DOHH2 (cell line): Measurements from ENCODE around the gene ARIH2.

ENCODE experiments used
- H3F3A ChIP-seq: fragments of 200-600 bp; sonication (generic), shearing (Covaris generic); 2 replicates; pipeline ENCODE4 v1.6.0; 2016; ENCODE audit warnings: antibody characterized with exemption, mild to moderate bottlenecking; ENCODE audit not compliant: control insufficient read depth, insufficient read depth
- H3K27ac ChIP-seq: fragments of 200-600 bp; sonication (generic); 2 replicates; pipeline ENCODE4 v1.5.1; 2014; ENCODE audit warnings: low read depth, mild to moderate bottlenecking, low read length, moderate library complexity
- H3K27me3 ChIP-seq: fragments of 200-600 bp; sonication (generic); 2 replicates; pipeline ENCODE4 v1.6.1; 2014; ENCODE audit warnings: mild to moderate bottlenecking, low read length, mixed read lengths; ENCODE audit not compliant: control insufficient read depth
- H3K36me3 ChIP-seq: fragments of 200-600 bp; sonication (generic); 2 replicates; pipeline ENCODE4 v1.6.1; 2014; ENCODE audit warnings: mild to moderate bottlenecking, low read length, moderate library complexity, mixed read lengths; ENCODE audit not compliant: control insufficient read depth
- H3K4me1 ChIP-seq: fragments of 200-600 bp; sonication (generic); 2 replicates; pipeline ENCODE4 v1.6.1; 2014; ENCODE audit warnings: mild to moderate bottlenecking, low read length, mixed read lengths; ENCODE audit not compliant: control insufficient read depth
- H3K4me2 ChIP-seq: fragments of 200-600 bp; sonication (generic); 2 replicates; pipeline ENCODE4 v1.6.0; 2014; ENCODE audit warnings: mild to moderate bottlenecking, low read length, moderate library complexity
- H3K4me3 ChIP-seq: fragments of 200-600 bp; sonication (generic); 2 replicates; pipeline ENCODE4 v1.5.1; 2014; ENCODE audit warnings: mild to moderate bottlenecking, low read length, mixed read lengths
- H3K79me2 ChIP-seq: fragments of 200-600 bp; sonication (generic); 2 replicates; pipeline ENCODE4 v1.6.1; 2014; ENCODE audit warnings: mild to moderate bottlenecking, low read length, mixed read lengths; ENCODE audit not compliant: control insufficient read depth
- H3K9me2 ChIP-seq: fragments of 200-600 bp; sonication (generic); replicated peaks from 2 replicates; pipeline ENCODE4 v1.6.1; 2014; ENCODE audit warnings: mild to moderate bottlenecking, low read length, mixed read lengths; ENCODE audit not compliant: control insufficient read depth
- H3K9me3 ChIP-seq: fragments of 200-600 bp; sonication (generic); 2 replicates; pipeline ENCODE4 v1.6.1; 2014; ENCODE audit warnings: antibody characterized with exemption, low read length, mixed read lengths; ENCODE audit not compliant: control insufficient read depth, insufficient read depth
- H4K20me1 ChIP-seq: fragments of 200-600 bp; sonication (generic); 2 replicates; pipeline ENCODE4 v1.6.0; 2014; ENCODE audit warnings: low read depth, mild to moderate bottlenecking, antibody characterized with exemption, low read length, moderate library complexity; ENCODE audit not compliant: control insufficient read depth, insufficient read depth
- CTCF ChIP-seq: fragments of 200-600 bp; sonication (generic); IDR thresholded peaks from one replicate; pipeline ENCODE4 v1.5.1; 2014; ENCODE audit warnings: antibody characterized with exemption, mild to moderate bottlenecking, low read depth, low read length; ENCODE audit not compliant: poor library complexity, severe bottlenecking
- EZH2phosphoT487 ChIP-seq: fragments of 200-600 bp; sonication (generic); IDR thresholded peaks from 2 replicates; pipeline ENCODE4 v1.6.1; 2017; ENCODE audit warnings: borderline replicate concordance, mild to moderate bottlenecking, antibody characterized with exemption, low read length, moderate library complexity, mixed read lengths

Gene ARIH2

GRCh38 chr3:48915296-48915695 lies 3.3 kb upstream of the ARIH2 start:
- no peaks in the 10 kb centered on the region for H3K27me3 ChIP-seq
- H3K4me2 ChIP-seq: no peak overlapping the region
- H3K27ac ChIP-seq: no peak overlapping the region
- no peak for TF ChIP-seq EZH2phosphoT487
- TF ChIP-seq CTCF: no peak
- H3K4me1 ChIP-seq: peaks cover 9% of the 10 kb centered on the region
- H3K79me2 ChIP-seq: peaks cover 22% of the 10 kb centered on the region
- peaks cover 7% of the 10 kb centered on the region for H3F3A ChIP-seq
- no peak overlapping the region for H3K4me3 ChIP-seq
- no peaks in the 10 kb centered on the region for H3K9me3 ChIP-seq
- H4K20me1 ChIP-seq: no peaks in the 10 kb centered on the region
- no peaks in the 10 kb centered on the region for H3K9me2 ChIP-seq
- peaks cover 8% of the 10 kb centered on the region for H3K36me3 ChIP-seq

- Histone ChIP-seq H3K79me2 (peaks cover 57% of the 10 kb centered on the region), H4K20me1 (peaks cover 9% of the 10 kb centered on the region; the same call in 1 of the 2 replicates), H3K9me2 (no peaks in the 10 kb centered on the region), H3K4me1 (peaks cover 15% of the 10 kb centered on the region), H3K27ac (peak overlapping the region; percentile 91), H3K9me3 (no peaks in the 10 kb centered on the region), H3K36me3 (peaks cover 33% of the 10 kb centered on the region), H3K4me2 (peak overlapping the region; percentile 76), H3K4me3 (peak overlapping the region; percentile 99), H3F3A (peaks cover 7% of the 10 kb centered on the region), H3K27me3 (no peaks in the 10 kb centered on the region)
- TF ChIP-seq CTCF: peak; percentile 17
- no peak for TF ChIP-seq EZH2phosphoT487
Measured at GRCh38 chr3:48919215-48920138, 835 bp downstream of the ARIH2 start.

GRCh38 chr3:48926425-48927392 lies 8.1 kb downstream of the ARIH2 start:
- no peak overlapping the region for H3K4me3 ChIP-seq
- H3F3A ChIP-seq: no peaks in the 10 kb centered on the region; the same call in 1 of the 2 replicates
- no peaks in the 10 kb centered on the region for H3K27me3 ChIP-seq
- no peaks in the 10 kb centered on the region for H3K9me2 ChIP-seq
- H3K27ac ChIP-seq: no peak overlapping the region
- peak overlapping the region; percentile 35 for H3K4me2 ChIP-seq
- TF ChIP-seq EZH2phosphoT487: no peak
- TF ChIP-seq CTCF: no peak
- H3K79me2 ChIP-seq: peaks cover 100% of the 10 kb centered on the region
- H3K9me3 ChIP-seq: no peaks in the 10 kb centered on the region
- peaks cover 46% of the 10 kb centered on the region for H3K4me1 ChIP-seq
- peaks cover 76% of the 10 kb centered on the region for H3K36me3 ChIP-seq
- peaks cover 17% of the 10 kb centered on the region for H4K20me1 ChIP-seq
